GM12874 (cell line): Measurements from ENCODE around the gene EYA2.

Experiments
- CTCF ChIP-seq: IDR thresholded peaks from 2 replicates; pipeline ENCODE4 v1.5.1; 2011; ENCODE audit warnings: low read depth, mild to moderate bottlenecking, control low read depth, low read length, moderate library complexity; ENCODE audit not compliant: insufficient read depth

EYA2 gene

GRCh38 chr20:47038566-47039560 is 144.2 kb downstream of the EYA2 start:
- no peak for TF ChIP-seq CTCF

GRCh38 chr20:47040506-47041125 is 146.0 kb downstream of the EYA2 start:
- TF ChIP-seq CTCF: no peak

GRCh38 chr20:47041396-47041899 is 146.8 kb downstream of the EYA2 start:
- no peak for TF ChIP-seq CTCF

- TF ChIP-seq CTCF: no peak
These were observed 147.8 kb downstream of the EYA2 start for GRCh38 chr20:47042464-47042863.

GRCh38 chr20:47043086-47043485 is 148.4 kb downstream of the EYA2 start:
- TF ChIP-seq CTCF: no peak

GRCh38 chr20:47044938-47045337 is 150.3 kb downstream of the EYA2 start:
- no peak for TF ChIP-seq CTCF

- no peak for TF ChIP-seq CTCF
These were observed 153.4 kb downstream of the EYA2 start for GRCh38 chr20:47048054-47048453.
